Measurements from ENCODE around the gene APBB2. TPM values are rescaled to one million over a fixed set of nuclear protein-coding genes. Genes with fewer than 3 reads are reported as not detected.

Gene APBB2
- total RNA-seq, 1 experiment from 2014 or later: 17.7 TPM

DNA sequence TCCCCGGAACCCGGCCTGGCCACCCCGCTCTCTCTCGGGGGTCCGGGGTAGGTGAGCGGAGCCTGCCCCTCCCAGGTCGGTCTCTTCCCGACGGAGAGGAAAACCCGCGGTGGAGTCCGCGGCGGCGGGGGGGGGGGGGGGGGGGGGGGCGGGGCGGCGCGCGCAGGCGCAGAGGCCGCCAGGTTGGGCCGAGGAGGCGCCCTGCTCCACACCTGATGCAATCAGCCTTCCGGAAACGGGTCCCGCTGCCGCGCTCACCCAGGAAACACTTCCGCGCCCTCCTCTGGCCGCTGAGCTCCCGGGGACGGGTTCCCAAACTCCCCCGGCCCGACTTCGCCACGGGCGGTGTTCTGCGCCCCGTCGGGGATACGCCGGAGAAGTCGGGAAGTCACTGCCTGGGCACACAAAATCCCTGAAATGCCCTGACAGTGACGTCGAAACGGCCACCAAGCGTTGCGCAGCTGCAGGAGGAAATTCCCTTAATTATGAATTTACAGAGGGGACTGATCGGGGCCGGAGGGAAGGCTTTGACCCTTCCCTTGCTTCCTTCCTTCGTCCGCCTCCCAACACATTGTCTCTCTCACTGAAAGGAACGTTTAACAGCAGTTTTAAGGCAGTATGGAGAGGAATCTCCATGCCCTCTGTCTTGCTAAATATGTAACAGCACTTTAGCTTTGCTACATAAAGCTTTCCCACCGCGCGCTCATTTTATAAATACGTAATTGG lies 2.1 kb upstream of the APBB2 start:
- Mint-ChIP-seq H3K4me3 (ENCODE audit: low read depth, unreplicated experiment) (peak overlapping the region; percentile 71), H3K9me3 (ENCODE audit: low read depth, unreplicated experiment) (no peaks in the 10 kb centered on the region), H3K27me3 (ENCODE audit: unreplicated experiment) (no peaks in the 10 kb centered on the region), H3K36me3 (ENCODE audit: insufficient read depth, unreplicated experiment) (peaks cover 31% of the 10 kb centered on the region), H3K27ac (ENCODE audit: unreplicated experiment) (peak overlapping the region; percentile 97), H3K4me1 (ENCODE audit: low read depth, unreplicated experiment) (no peaks in the 10 kb centered on the region)
- intact Hi-C loops (cut with micrococcal nuclease; ENCODE audit: unreplicated experiment): no loop called here
- TF ChIP-seq, protein P1, sequence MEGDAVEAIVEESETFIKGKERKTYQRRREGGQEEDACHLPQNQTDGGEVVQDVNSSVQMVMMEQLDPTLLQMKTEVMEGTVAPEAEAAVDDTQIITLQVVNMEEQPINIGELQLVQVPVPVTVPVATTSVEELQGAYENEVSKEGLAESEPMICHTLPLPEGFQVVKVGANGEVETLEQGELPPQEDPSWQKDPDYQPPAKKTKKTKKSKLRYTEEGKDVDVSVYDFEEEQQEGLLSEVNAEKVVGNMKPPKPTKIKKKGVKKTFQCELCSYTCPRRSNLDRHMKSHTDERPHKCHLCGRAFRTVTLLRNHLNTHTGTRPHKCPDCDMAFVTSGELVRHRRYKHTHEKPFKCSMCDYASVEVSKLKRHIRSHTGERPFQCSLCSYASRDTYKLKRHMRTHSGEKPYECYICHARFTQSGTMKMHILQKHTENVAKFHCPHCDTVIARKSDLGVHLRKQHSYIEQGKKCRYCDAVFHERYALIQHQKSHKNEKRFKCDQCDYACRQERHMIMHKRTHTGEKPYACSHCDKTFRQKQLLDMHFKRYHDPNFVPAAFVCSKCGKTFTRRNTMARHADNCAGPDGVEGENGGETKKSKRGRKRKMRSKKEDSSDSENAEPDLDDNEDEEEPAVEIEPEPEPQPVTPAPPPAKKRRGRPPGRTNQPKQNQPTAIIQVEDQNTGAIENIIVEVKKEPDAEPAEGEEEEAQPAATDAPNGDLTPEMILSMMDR (IDR thresholded peaks at IDR 0.05; ENCODE audit: unreplicated experiment): peak; percentile 22
- DNase-seq: peak; percentile 82
- TSS peak; percentile 100 for BruUV-seq (replicated peaks)
- CTCF ChIA-PET: interaction anchor here (0.6 to 1.4 kb wide), 6 partner anchors 12 to 855 kb away, joined by 3 to 9 read pairs (median 6); no protein-coding TSS in a partner anchor

GRCh38 chr4:41215969-41216293 lies 1.6 kb upstream of the APBB2 start:
- intact Hi-C loops (cut with micrococcal nuclease; ENCODE audit: unreplicated experiment): no loop called here
- peak overlapping the region; percentile 71 for H3K4me3 Mint-ChIP-seq (ENCODE audit: low read depth, unreplicated experiment)
- TF ChIP-seq, protein P1 (IDR thresholded peaks at IDR 0.05; ENCODE audit: unreplicated experiment): no peak
- peak overlapping the region; percentile 97 for H3K27ac Mint-ChIP-seq (ENCODE audit: unreplicated experiment)
- no peaks in the 10 kb centered on the region for H3K4me1 Mint-ChIP-seq (ENCODE audit: low read depth, unreplicated experiment)
- BruUV-seq (replicated peaks): no TSS peak
- no peaks in the 10 kb centered on the region for H3K27me3 Mint-ChIP-seq (ENCODE audit: unreplicated experiment)
- H3K9me3 Mint-ChIP-seq (ENCODE audit: low read depth, unreplicated experiment): no peaks in the 10 kb centered on the region
- no peak for DNase-seq
- H3K36me3 Mint-ChIP-seq (ENCODE audit: insufficient read depth, unreplicated experiment): peaks cover 31% of the 10 kb centered on the region
- CTCF ChIA-PET: interaction anchor here (1.4 kb wide), 1 partner anchor 239 kb away, joined by 4 read pairs; no protein-coding TSS in a partner anchor

- intact Hi-C loops (cut with micrococcal nuclease; ENCODE audit: unreplicated experiment): no loop called here
- TF ChIP-seq, protein P1 (IDR thresholded peaks at IDR 0.05; ENCODE audit: unreplicated experiment): no peak
- no peaks in the 10 kb centered on the region for H3K27me3 Mint-ChIP-seq (ENCODE audit: unreplicated experiment)
- H3K27ac Mint-ChIP-seq (ENCODE audit: unreplicated experiment): peak overlapping the region; percentile 97
- BruUV-seq (replicated peaks): no TSS peak
- H3K4me3 Mint-ChIP-seq (ENCODE audit: low read depth, unreplicated experiment): peak overlapping the region; percentile 71
- H3K9me3 Mint-ChIP-seq (ENCODE audit: low read depth, unreplicated experiment): no peaks in the 10 kb centered on the region
- DNase-seq: no peak
- H3K4me1 Mint-ChIP-seq (ENCODE audit: low read depth, unreplicated experiment): no peaks in the 10 kb centered on the region
- peaks cover 31% of the 10 kb centered on the region for H3K36me3 Mint-ChIP-seq (ENCODE audit: insufficient read depth, unreplicated experiment)
- CTCF ChIA-PET: interaction anchor here (2.4 kb wide), 1 partner anchor 239 kb away, joined by 28 read pairs; no protein-coding TSS in a partner anchor
These were observed 813 bp upstream of the APBB2 start for GRCh38 chr4:41215155-41215554.

GRCh38 chr4:41214825-41215146 lies 444 bp upstream of the APBB2 start:
- DNase-seq: peak; percentile 3
- Mint-ChIP-seq H3K9me3 (ENCODE audit: low read depth, unreplicated experiment) (no peaks in the 10 kb centered on the region), H3K27ac (ENCODE audit: unreplicated experiment) (no peak overlapping the region), H3K4me1 (ENCODE audit: low read depth, unreplicated experiment) (no peaks in the 10 kb centered on the region), H3K27me3 (ENCODE audit: unreplicated experiment) (no peaks in the 10 kb centered on the region), H3K4me3 (ENCODE audit: low read depth, unreplicated experiment) (peak overlapping the region; percentile 71), H3K36me3 (ENCODE audit: insufficient read depth, unreplicated experiment) (peaks cover 31% of the 10 kb centered on the region)
- CTCF ChIA-PET: interaction anchor here (0.7 to 2.4 kb wide), 4 partner anchors 14 to 238 kb away, joined by 3 to 28 read pairs (median 4); no protein-coding TSS in a partner anchor
- no TSS peak for BruUV-seq (replicated peaks)
- intact Hi-C loops (cut with micrococcal nuclease; ENCODE audit: unreplicated experiment): no loop called here
- TF ChIP-seq, protein P1 (IDR thresholded peaks at IDR 0.05; ENCODE audit: unreplicated experiment): no peak
